RCC 7860 (cell line): ENCODE results near the gene GABRB1.
"Not testable (repeated sequence)": the region's sequence is repeated elsewhere in the genome, so short reads cannot be mapped to it uniquely, and the experiment has no call there.

Source experiments
- DNase-seq: peaks from one replicate; pipeline ENCODE4 v3.0.0-alpha.2; 2015; ENCODE audit warnings: low spot score
- FAIRE-seq: peaks from 2 replicates; lab custom pipeline; 2012; peaks lifted over from hg19 to GRCh38; lab: Jason Lieb, UNC

The GABRB1 gene

GRCh38 chr4:47275595-47275994, 244.2 kb downstream of the GABRB1 start:
- DNase-seq (no peak), FAIRE-seq (no peak)

DNA sequence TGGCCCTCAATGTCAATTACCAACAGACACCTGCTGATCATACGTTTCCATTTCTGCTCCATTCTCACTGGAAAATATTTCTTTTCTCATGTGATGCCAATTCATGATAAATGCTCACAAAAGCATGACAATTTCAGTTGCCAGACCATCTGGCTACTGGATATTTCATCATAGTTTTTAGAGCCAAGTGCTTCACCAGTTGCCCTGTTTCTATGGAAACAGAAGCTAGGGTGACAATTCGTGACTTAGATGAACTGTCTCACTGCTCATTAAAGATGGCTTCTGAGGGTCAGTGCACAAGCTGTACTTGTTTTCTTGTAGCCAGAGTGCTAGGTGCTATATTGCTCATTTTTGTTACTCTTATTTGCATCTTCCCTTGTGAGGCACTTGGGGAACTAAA, 247.3 kb downstream of the GABRB1 start:
- DNase-seq (no peak), FAIRE-seq (no peak)

DNA sequence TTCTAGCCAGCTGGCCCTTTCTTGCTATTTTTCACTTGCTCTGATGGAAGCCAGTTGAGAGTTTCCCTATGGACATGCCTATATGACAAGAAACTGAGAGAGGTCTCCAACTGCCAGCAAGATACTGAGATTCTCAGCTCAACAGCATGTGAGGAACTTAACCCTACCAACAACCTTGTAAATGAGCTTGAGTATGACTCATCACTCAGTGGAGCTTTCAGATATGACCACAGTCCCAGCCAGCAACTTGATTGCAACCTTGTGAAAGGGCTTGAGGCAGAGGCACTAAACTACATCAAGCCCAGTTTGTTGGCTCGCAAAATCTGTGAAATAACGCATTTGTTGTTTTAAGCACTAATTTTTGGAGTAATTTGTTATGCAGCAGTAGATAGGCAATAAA, 256.4 kb downstream of the GABRB1 start:
- FAIRE-seq (no peak), DNase-seq (peak; percentile 29)

DNA sequence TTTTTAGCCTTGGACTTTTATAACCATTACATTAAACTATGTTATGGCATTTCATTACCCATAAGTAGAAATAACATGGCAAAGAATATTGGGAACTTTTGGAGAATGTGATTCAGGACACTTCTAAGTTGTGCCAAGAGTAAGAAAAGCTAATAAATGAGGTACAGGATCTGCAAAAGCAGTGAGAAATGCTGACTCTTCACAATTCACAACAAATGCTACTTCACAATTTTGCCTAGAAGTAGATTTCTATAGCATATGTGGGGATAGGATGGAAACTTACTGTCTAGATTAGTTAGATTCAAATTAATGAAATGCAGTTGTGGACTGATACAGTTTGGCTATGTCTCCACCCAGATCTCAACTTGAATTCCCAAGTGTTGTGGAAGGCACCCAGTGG, 258.4 kb downstream of the GABRB1 start:
- FAIRE-seq (no peak), DNase-seq (no peak)

DNA sequence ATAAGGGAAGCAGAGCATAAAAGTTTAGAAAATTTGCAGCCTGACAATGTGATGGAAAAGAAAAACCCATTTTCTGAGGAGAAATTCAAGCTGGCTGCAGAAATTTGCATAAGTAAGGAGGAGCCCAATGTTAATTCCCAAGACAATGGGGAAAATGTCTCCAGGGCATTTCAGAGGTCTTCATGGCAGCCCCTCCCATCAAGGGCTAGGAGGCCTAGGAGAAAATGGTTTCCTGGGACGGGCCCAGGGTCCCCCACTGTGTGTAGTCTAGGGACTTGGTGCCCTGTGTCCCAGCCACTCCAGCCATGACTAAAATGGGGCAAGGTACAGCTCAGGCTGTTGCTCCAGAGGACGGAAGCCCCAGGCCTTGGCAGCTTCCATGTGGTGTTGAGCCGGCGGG, 259.5 kb downstream of the GABRB1 start:
- FAIRE-seq, DNase-seq: not testable (repeated sequence)

DNA sequence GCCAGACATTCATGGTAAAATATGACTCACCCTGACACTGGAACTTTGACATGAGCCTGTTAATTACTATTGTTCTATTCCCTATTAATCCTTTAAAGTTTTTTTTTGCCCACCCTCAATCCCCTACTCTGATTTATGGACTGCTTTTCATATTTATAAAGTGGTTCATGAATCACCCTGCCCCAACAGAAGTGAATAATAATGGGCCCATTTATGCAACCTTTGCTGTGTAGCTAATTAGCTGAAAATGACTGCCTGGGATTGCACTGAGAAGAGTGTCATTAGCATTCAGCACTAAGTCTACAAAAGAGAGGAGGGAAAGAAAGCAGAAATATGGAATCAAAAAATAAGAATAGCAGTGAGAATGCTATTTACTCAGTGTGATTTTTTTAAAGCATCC, 277.8 kb downstream of the GABRB1 start:
- no peak for FAIRE-seq
- DNase-seq = no peak

DNA sequence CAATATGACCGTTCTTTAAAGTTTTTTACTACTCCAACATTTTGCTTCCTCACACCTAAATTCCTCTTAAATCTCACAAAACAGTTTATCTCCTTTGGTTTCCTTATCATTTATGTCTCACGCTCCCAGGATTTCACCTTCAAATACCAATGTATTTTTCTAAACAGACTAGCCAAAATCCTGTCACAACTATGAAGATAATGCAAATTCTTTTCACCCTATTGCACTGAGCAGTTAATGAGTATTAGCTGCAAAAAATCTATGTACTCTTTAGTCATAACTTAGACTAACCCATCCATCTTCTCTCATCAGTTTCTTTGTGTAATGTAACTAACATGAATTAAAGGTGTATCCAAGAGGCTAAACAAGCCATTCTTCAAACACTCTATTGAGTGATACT, 280.8 kb downstream of the GABRB1 start:
- no peak for FAIRE-seq
- DNase-seq = no peak

DNA sequence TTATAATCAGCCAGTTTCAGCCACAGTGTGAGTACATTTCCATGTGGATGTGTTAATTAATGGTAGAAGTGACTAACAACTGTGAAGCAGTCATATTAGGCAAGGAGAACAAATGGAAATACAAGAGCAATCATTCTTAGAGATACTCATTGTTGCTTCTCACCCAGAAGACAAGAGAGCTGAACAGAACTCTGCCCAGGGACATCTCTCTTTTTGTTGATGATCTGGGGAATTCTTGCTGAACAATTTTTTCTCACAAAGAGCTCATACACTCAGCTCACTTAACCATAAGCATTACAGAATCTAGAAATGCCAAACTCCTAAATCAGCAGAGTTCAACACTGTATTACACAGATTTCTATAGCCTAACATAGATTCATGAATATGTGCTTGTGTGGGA, 282.0 kb downstream of the GABRB1 start:
- no peak for DNase-seq
- no peak for FAIRE-seq

GRCh38 chr4:47315346-47315745, 284.0 kb downstream of the GABRB1 start:
- DNase-seq (peak; percentile 21), FAIRE-seq (no peak)

DNA sequence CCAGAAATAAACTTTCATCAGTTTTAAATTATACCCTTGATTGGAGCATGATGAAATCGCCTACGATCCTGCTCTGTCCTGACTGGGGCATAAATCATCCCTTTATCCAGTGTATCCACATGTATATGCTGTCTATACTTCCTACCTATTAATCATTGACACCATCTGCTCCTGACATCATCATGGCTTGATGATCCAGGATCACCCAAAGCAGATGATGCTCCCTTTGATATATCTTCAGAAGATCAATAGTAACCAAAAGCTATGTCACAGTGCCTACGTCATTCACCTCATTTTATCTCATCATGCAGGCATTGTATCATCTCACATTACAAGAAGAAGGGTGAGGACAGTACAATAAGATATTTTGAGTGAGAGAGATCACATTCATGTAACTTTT, 294.7 kb downstream of the GABRB1 start:
- FAIRE-seq = no peak
- DNase-seq = no peak

DNA sequence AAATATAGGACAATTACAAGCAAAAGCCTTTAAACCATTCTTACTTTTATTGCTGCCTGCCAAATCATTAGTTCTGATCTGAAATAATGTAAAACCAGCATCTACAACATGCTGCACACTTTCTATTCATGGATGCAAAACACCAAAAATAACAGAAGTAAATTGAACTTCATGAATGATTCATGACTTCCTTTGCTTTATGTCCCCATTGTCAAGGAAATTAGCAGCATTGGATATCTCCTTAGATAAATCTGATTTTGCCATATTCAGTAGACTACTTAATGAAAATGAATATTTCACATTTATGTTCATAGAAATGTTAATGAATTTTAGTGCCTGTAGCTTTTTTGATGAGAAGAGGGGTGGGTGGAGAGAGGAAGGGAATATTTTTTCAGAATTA, 299.5 kb downstream of the GABRB1 start:
- no peak for DNase-seq
- no peak for FAIRE-seq

GRCh38 chr4:47334652-47335051, 303.3 kb downstream of the GABRB1 start:
- DNase-seq (peak; percentile 45), FAIRE-seq (no peak)

- no peak for FAIRE-seq
- no peak for DNase-seq
Observed at GRCh38 chr4:47337893-47338292, 306.5 kb downstream of the GABRB1 start.

- DNase-seq (no peak), FAIRE-seq (no peak)
Observed at GRCh38 chr4:47340914-47341313, 309.5 kb downstream of the GABRB1 start.

GRCh38 chr4:47342796-47343195, 311.4 kb downstream of the GABRB1 start:
- no peak for FAIRE-seq
- no peak for DNase-seq

DNA sequence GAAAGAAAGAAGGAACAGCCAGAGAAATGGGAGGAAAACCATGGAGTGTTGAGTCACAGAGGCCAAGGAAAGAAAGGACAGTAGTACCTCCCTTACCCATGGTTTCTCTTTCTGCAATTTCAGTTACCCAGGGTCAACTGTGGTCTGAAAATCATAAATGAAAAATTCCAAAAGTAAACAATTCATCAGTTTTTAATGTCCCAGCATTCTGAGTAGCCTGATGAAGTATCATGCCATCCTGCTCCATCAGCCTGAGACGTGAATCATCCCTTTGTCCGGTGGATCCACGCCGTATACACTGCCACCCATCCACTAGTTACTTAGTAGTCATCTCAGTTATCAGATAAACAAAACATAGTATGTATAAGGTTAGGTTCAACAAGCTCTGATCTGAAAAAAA, 318.0 kb downstream of the GABRB1 start:
- FAIRE-seq (peak; percentile 75), DNase-seq (peak; percentile 91)

GRCh38 chr4:47355568-47355967, 324.2 kb downstream of the GABRB1 start:
- no peak for FAIRE-seq

DNA sequence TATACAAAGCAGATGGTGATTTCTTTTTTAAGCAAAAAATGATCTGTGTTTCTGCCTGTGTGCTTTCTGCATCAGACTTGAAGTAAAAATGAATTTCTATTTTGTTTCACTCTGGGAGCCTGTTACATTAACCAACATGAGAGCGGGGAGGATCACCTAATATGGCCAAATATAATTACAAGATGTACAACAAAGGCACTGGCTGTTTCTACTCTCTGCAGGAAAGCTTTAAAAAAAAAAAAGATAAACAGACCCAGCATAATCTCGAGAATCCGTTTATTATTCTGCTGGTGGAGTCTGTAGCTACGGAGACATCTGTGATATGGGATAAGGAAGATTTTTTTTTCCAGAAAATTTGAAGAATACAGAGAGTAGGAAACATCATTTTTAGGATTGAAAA, 328.5 kb downstream of the GABRB1 start:
- no peak for FAIRE-seq
- DNase-seq = no peak

More at GRCh38 chr4:47355568-47355967, 324.2 kb downstream of the GABRB1 start:
- DNase-seq = no peak

GRCh38 chr4:47367761-47368160, 336.4 kb downstream of the GABRB1 start:
- DNase-seq (no peak), FAIRE-seq (no peak)

DNA sequence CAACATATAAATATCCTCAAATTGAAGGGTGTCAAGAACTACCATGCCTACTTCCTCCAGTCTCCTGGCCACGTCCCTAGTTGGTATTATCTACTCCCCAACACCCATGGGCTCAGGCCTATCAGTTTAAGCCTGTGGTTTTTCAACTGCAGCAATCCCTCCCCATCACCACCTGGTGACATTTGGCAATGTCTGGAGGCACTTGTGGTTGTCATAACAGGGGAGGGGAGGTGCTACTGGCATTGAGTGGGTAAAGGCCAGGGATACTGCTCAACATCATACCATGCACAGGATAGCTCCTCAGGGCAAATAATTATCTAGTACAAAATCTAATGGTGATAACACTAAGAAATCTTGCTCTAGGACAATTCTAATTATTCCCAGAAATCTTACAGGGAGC, 336.8 kb downstream of the GABRB1 start:
- DNase-seq = no peak

GRCh38 chr4:47372561-47372960, 341.2 kb downstream of the GABRB1 start:
- DNase-seq = no peak
- no peak for FAIRE-seq

More for the DNA sequence above, 336.8 kb downstream of the GABRB1 start:
- no peak for FAIRE-seq

GRCh38 chr4:47373174-47373573, 341.8 kb downstream of the GABRB1 start:
- DNase-seq (no peak), FAIRE-seq (no peak)

DNA sequence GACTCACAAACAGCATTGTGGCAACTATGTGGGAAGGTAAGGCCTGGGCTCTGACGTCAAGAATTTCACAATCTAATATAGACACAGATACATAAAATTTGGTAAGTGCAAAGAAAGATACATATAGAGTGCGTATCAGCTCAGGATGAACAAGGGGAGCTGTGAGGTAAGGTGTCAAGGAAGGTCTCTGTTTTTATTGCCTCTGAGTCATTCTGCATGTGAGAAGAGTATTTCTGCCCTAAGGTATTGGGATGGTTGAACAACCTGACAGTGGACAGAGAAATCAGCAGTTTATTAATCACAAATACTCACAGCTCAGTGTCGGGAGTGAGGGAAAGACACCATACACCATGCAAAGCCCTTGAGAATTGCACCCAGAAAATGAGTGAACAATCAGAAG, 342.3 kb downstream of the GABRB1 start:
- no peak for DNase-seq
- no peak for FAIRE-seq

GRCh38 chr4:47374477-47374876, 343.1 kb downstream of the GABRB1 start:
- no peak for FAIRE-seq
- DNase-seq = no peak
